GM12878 (cell line): ENCODE measurements around the gene MAN2B2. TPM values are rescaled to one million over a fixed set of nuclear protein-coding genes. Genes with fewer than 3 reads are reported as not detected.

Experiments used
- ATAC-seq: fragments of 200-7000 bp; cut with Tn5 transposase; 3 replicates; pipeline ENCODE4 v1.9.1; 2020; ENCODE audit warnings: mild to moderate bottlenecking, moderate library complexity
- BruUV-seq: library from RNA; stranded (reverse); fragments of 400-500 nt; replicated peaks from 2 replicates; lab custom pipeline; 2021; lab: Mats Ljungman, UMichigan
- CTCF ChIA-PET: fragments of 300-600 bp; sonication (Branson Sonifier 250); formaldehyde crosslinking; extraction: SDS; loops from one replicate; lab custom pipeline; 2021; ENCODE audit warnings: inconsistent platforms; lab: Yijun Ruan, JAX
- POLR2A ChIA-PET: fragments of 350-600 bp; formaldehyde crosslinking; extraction: SDS; loops from one replicate; lab custom pipeline; 2021; ENCODE audit warnings: inconsistent platforms; lab: Charles Lee
- RAD21 ChIA-PET: fragments of 300-600 bp; sonication (Branson Sonifier 250); formaldehyde crosslinking; loops from one replicate; lab custom pipeline; 2023; ENCODE audit warnings: antibody characterized with exemption; ENCODE audit not compliant: unreplicated experiment; lab: Charles Lee
- SMC1A ChIA-PET: fragments of 300-600 bp; sonication (Branson Sonifier 250); formaldehyde crosslinking; loops from one replicate; lab custom pipeline; 2023; ENCODE audit not compliant: unreplicated experiment, uncharacterized antibody; lab: Charles Lee
- DNase-seq: peaks from one replicate; pipeline ENCODE4 v3.0.0-alpha.2; 2011; ENCODE audit warnings: low read depth, low spot score
- FAIRE-seq: peaks from 3 replicates; lab custom pipeline; 2011; peaks lifted over from hg19 to GRCh38; lab: Jason Lieb, UNC
- H2AFZ ChIP-seq: 2 replicates; pipeline ENCODE4 v1.6.0; 2011; ENCODE audit warnings: low read depth, low read length, control low read depth; ENCODE audit not compliant: control insufficient read depth
- H3K27ac ChIP-seq: 2 replicates; pipeline ENCODE4 v1.5.1; 2011; ENCODE audit warnings: control low read depth; ENCODE audit not compliant: control insufficient read depth, insufficient read depth
- H3K27me3 ChIP-seq, 2 experiments: replicated peaks in 1 of 2; 2 replicates each; pipeline versions ENCODE4 v1.6.0 to v1.6.1; 2011; ENCODE audit warnings: low read length in 1 of 2; ENCODE audit not compliant: control insufficient read depth in 2 of 2, insufficient read depth in 2 of 2
- H3K36me3 ChIP-seq, 2 experiments: 2 replicates each; pipeline ENCODE4 v1.5.1; 2011; ENCODE audit warnings: low read length in 1 of 2; ENCODE audit not compliant: control insufficient read depth in 2 of 2, insufficient read depth in 2 of 2
- H3K4me1 ChIP-seq: 2 replicates; pipeline ENCODE4 v1.6.1; 2011; ENCODE audit warnings: mild to moderate bottlenecking, low read length, moderate library complexity, mixed read lengths; ENCODE audit not compliant: control insufficient read depth, insufficient read depth
- H3K4me2 ChIP-seq: 2 replicates; pipeline ENCODE4 v1.6.0; 2011; ENCODE audit warnings: control low read depth; ENCODE audit not compliant: control insufficient read depth, insufficient read depth
- H3K4me3 ChIP-seq: fragments of 200-600 bp; sonication (generic); 2 replicates; pipeline ENCODE4 v1.5.1; 2016
- H3K79me2 ChIP-seq: 2 replicates; pipeline ENCODE4 v1.6.0; 2011; ENCODE audit warnings: low read length; ENCODE audit not compliant: control insufficient read depth, insufficient read depth
- H3K9ac ChIP-seq: 2 replicates; pipeline ENCODE4 v1.8.0; 2011; ENCODE audit warnings: low read length, control low read depth, mixed read lengths; ENCODE audit not compliant: control insufficient read depth, insufficient read depth
- H3K9me3 ChIP-seq: replicated peaks from 3 replicates; pipeline ENCODE4 v1.5.1; 2011; ENCODE audit warnings: mild to moderate bottlenecking, low read length; ENCODE audit not compliant: control insufficient read depth, insufficient read depth
- H4K20me1 ChIP-seq: 2 replicates; pipeline ENCODE4 v1.6.0; 2011; ENCODE audit not compliant: control insufficient read depth, insufficient read depth
- BRCA1 ChIP-seq: IDR thresholded peaks from 2 replicates; pipeline ENCODE4 v1.6.1; 2011; ENCODE audit warnings: low read depth, low read length, improper control_type of control experiment
- CEBPB ChIP-seq, 2 experiments: fragments of 150-350 bp in 1 of 2; IDR thresholded peaks; 2 replicates each; pipeline ENCODE4 v1.6.1; 2012 to 2014; ENCODE audit warnings: low read depth in 2 of 2, low read length in 2 of 2, borderline replicate concordance in 1 of 2, inconsistent platforms in 1 of 2
- CHD1 ChIP-seq: IDR thresholded peaks from 2 replicates; pipeline ENCODE4 v1.6.1; 2012; ENCODE audit warnings: low read depth, low read length, improper control_type of control experiment
- CUX1 ChIP-seq: IDR thresholded peaks from 2 replicates; pipeline ENCODE4 v1.6.1; 2012; ENCODE audit warnings: improper control_type of control experiment, low read depth, low read length; ENCODE audit not compliant: insufficient replicate concordance
- FOXM1 ChIP-seq: IDR thresholded peaks from 2 replicates; pipeline ENCODE4 v1.6.1; 2012; ENCODE audit warnings: low read depth, mild to moderate bottlenecking, inconsistent platforms, low read length, moderate library complexity
- REST ChIP-seq: IDR thresholded peaks from 2 replicates; pipeline ENCODE4 v1.6.1; 2012; ENCODE audit warnings: mild to moderate bottlenecking, low read depth, low read length
- SIN3A ChIP-seq: IDR thresholded peaks from 2 replicates; pipeline ENCODE4 v1.6.1; 2012; ENCODE audit warnings: low read depth, low read length, improper control_type of control experiment
- SMAD5 ChIP-seq: IDR thresholded peaks from 2 replicates; pipeline ENCODE4 v1.6.1; 2016; ENCODE audit warnings: antibody characterized with exemption, low read depth
- STAT1 ChIP-seq: fragments of 450-650 bp; conservative IDR thresholded peaks from 2 replicates; pipeline ENCODE4 v1.6.1; 2014; ENCODE audit warnings: antibody characterized with exemption, mild to moderate bottlenecking
- TCF7 ChIP-seq: IDR thresholded peaks from 2 replicates; pipeline ENCODE4 v1.6.1; 2014; ENCODE audit warnings: antibody characterized with exemption, borderline replicate concordance
- YBX1 ChIP-seq: fragments of 450-650 bp; IDR thresholded peaks from 2 replicates; pipeline ENCODE4 v1.6.1; 2016; ENCODE audit warnings: antibody characterized with exemption
- ZNF207 ChIP-seq: fragments of 450-650 bp; IDR thresholded peaks from 2 replicates; pipeline ENCODE4 v1.6.1; 2014; ENCODE audit warnings: antibody characterized with exemption, mild to moderate bottlenecking, borderline replicate concordance
- ZNF384 ChIP-seq: IDR thresholded peaks from 2 replicates; pipeline ENCODE4 v1.6.1; 2012; ENCODE audit warnings: low read depth, mild to moderate bottlenecking, low read length, improper control_type of control experiment, borderline replicate concordance
- WGBS: methylation state at CpG from one replicate; pipeline ENCODE4 v1.1.6; 2016; ENCODE audit warnings: low lambda C conversion rate; ENCODE audit not compliant: insufficient replicate concordance, insufficient coverage; ENCODE audit errors: missing lambda C conversion rate; 5-methylcytosine and 5-hydroxymethylcytosine counted together
- in situ Hi-C: fragments of 300-500 bp; cut with MboI; formaldehyde crosslinking; loops from 9 replicates; pipeline ENCODE4 v1.14.3; 2018; ENCODE audit warnings: mixed read lengths
- intact Hi-C: fragments of 100-400 bp; cut with micrococcal nuclease; formaldehyde crosslinking; loops from one replicate; pipeline ENCODE4 v1.14.2; 2022; ENCODE audit not compliant: unreplicated experiment
- polyA plus RNA-seq, 11 experiments: library from polyadenylated mRNA; depleted of rRNA in 4 of 11; unstranded in 6 of 11; stranded (reverse) in 5 of 11; fragments of >200 nt; fragmentation: Nextera tagmentation in 4 of 11; fragmentation: Illumina TruSeq in 1 of 11; extraction: Ambion mirVana in 4 of 11; extraction: Trizol in 1 of 11; gene quantifications; 1 replicate in 1 of 11; 2 replicates in 10 of 11; pipeline versions ENCODE4 v1.2.1 to v1.2.3, GENCODE V29; 2011 to 2016; ENCODE audit warnings: inconsistent platforms in 2 of 11, missing spikeins in 2 of 11, low read depth in 1 of 11
- total RNA-seq, 4 experiments: library from RNA; depleted of rRNA in 3 of 4; stranded (reverse); fragments of >200 nt in 3 of 4; fragmentation: Illumina TruSeq in 1 of 4; extraction: Trizol in 1 of 4; gene quantifications; 2 replicates each; pipeline versions ENCODE4 v1.2.1 to v1.2.3, GENCODE V29; 2013 to 2021

MAN2B2 gene
- total and polyA plus RNA-seq, 10 of the 15 experiments (the other 5 are each of a cell fraction or from before 2014, with no cell fraction given) = 0.47 to 14.5 (median 7.0) TPM

- Histone ChIP-seq H2AFZ (no peak overlapping the region), H3K4me3 (no peak overlapping the region), H3K9ac (no peak overlapping the region), H3K79me2 (no peaks in the 10 kb centered on the region), H4K20me1 (no peaks in the 10 kb centered on the region; the same call in 1 of the 2 replicates), H3K36me3 (no peaks in the 10 kb centered on the region), H3K4me1 (no peaks in the 10 kb centered on the region), H3K4me2 (no peak overlapping the region), H3K9me3 (no peaks in the 10 kb centered on the region; the same call in 2 of the 3 replicates), H3K27ac (no peak overlapping the region), H3K27me3 (peaks cover 0 to 2% of the 10 kb centered on the region in 2 experiments; a peak in 2 of 4 replicates)
- no TSS peak for BruUV-seq
- CTCF ChIA-PET = interaction anchor here (1.4 kb wide), 1 partner anchor 21 kb away, joined by 5 read pairs; no protein-coding TSS in a partner anchor
- DNase-seq = no peak
- 59% methylated on average over 5 of the region's 5 CpGs for WGBS
- FAIRE-seq = no peak
- POLR2A ChIA-PET = no interaction called here
- in situ Hi-C loops (no loop called here), intact Hi-C loops (no loop called here)
- RAD21 ChIA-PET = no interaction called here
- ATAC-seq = no peak
- SMC1A ChIA-PET = interaction anchor here (1.5 kb wide), 1 partner anchor 16 kb away, joined by 3 read pairs; no protein-coding TSS in a partner anchor
- TF ChIP-seq FOXM1 = no peak
- TF ChIP-seq ZNF207 = no peak
- TF ChIP-seq CEBPB (IDR thresholded peaks at IDR 0.05; ENCODE audit: borderline replicate concordance in 1 of 2, low read depth in 2 of 2, low read length in 2 of 2) = no peak
- no peak for TF ChIP-seq CHD1
- no peak for TF ChIP-seq SMAD5
- no peak for TF ChIP-seq ZNF384
- TF ChIP-seq TCF7 = no peak
- no peak for TF ChIP-seq YBX1
- no peak for TF ChIP-seq BRCA1
- no peak for TF ChIP-seq CUX1
- no peak for TF ChIP-seq REST
- TF ChIP-seq SIN3A = no peak
- no peak for TF ChIP-seq STAT1
These were observed 48.8 kb upstream of the MAN2B2 start for GRCh38 chr4:6526156-6526555.
